ENCODE data around the gene PBX4.

Gene PBX4

DNA sequence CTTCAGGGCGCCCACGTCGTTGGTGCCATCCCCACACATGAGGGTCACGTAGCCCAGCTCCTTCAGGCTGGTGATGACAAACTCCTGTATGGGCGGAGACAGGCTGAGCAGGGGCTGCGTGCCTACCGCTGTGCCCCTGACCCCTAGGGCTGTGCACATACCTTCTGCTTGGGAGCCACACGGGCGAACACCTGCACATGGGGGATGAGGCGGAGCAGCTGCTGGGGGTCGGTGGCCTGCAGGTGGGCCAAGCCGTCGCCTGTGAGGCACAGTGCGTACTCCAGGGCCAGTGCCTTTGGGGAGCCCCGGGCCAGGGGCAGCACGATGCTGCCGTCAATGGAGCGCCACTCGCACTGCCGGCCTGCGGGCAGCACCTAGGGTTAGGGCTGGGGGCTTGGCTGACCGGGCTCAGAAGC is 31.1 kb upstream of the PBX4 start:
- no peak for DNase-seq (ENCODE audit: low read depth in 2 of 2)

DNA sequence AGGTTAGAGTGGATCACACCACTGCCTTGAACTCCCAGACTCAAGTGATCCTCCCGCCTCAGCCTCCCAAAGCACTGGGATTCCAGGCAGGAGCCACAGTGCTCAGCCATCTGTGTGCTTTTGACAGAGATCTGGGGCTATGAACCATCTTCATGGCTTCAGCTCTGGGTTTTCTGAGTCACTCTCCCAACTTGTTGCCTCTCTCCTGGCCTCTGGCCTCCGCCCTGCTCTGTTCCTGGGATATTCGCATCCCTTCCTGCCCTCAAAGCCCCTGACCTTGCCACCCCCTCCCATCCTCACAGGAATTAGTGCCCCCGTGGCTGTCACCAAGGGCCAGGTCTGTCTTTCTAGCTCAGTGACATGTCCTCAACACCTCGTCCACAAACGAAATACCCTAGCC is 30.7 kb upstream of the PBX4 start:
- no peak for DNase-seq (ENCODE audit: low read depth in 2 of 2)

DNA sequence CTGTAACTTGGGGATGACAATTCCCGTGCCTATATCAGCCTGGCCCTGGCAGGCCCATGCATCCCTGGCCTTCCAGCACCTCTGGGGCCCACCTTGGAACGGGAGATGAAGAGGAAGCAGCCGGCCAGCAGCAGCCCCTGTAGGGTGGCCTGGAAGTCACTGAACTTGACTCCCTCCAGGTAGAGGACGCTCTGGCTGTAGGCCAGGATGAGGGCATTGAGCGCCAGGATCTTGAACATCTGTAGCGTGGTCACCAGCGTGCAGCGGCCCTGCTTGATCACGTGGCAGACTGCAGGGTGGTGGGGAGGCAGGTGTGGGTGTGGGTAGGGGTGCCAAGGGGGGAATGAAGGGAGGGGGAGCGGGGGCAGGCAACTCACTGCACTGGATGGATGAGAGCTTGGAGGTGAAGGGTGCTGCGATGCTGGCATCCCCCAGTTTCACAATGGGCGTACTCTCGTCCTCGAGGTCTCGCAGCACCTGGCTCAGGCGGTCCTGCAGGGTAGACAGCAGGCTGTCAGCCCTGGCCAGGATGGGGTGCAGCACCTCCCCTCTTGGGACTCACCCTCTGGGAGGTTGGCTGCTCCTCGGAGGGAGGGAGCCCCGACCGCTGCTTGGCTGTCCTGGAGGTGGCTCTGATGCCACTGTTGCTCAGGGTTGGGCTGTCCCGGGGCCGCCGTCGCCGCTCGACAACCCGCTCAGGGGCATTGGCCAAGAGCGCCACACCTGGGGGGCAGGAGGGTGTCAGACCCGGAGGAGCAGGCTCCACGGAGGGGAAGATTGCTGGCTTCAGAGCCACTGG is 28.7 kb upstream of the PBX4 start:
- no peak for DNase-seq (ENCODE audit: low read depth in 2 of 2)

DNA sequence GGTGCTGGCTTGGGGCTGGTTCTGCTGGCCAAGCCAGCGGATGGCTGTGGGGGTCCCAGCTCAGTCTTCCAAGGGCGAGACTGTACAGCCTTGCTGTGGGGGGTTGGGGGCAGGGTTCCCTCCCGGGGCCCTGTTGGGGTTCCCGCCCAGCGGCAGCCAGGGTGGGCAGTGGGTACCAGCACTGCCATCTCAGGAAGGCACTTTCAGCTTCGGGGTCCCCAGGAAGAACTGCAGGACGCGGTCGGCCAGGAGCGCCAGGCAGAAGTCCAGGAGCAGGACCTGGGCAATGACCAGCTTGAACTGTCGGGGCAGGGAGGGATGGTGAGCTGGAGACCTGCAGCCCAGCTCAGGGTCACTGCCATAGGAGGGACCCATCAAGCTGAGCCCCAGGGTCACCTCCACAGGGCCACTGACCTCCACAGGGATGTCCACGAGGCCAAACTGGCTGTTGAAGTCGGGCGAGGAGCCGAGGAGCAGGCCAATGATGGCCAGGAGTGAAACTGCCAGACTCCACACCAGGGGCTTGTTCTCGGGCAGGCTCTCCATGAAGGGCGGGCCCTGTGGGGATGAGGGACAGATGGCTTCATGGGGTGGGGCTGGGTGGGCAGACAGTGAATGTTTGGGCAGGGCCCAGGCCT is 26.9 kb upstream of the PBX4 start:
- no peak for DNase-seq (ENCODE audit: low read depth in 2 of 2)

DNA sequence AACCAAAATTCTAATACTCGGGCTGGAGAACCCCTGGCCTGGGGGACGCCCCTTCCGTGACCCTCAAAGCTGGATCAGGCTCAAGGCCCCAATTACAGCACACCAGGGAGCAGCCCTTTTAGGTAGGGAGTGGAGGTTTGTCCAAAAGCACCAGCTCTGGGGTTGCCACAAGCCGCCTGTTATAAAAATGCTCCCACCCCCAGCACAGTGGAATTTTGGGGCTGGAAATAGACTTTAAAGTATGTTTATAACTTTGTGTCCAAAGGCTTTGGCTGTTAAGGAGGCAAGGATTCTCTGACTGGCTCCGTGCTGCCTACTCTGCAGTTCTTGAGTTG is 25.5 kb upstream of the PBX4 start:
- DNase-seq (ENCODE audit: low read depth in 2 of 2), result no peak

DNA sequence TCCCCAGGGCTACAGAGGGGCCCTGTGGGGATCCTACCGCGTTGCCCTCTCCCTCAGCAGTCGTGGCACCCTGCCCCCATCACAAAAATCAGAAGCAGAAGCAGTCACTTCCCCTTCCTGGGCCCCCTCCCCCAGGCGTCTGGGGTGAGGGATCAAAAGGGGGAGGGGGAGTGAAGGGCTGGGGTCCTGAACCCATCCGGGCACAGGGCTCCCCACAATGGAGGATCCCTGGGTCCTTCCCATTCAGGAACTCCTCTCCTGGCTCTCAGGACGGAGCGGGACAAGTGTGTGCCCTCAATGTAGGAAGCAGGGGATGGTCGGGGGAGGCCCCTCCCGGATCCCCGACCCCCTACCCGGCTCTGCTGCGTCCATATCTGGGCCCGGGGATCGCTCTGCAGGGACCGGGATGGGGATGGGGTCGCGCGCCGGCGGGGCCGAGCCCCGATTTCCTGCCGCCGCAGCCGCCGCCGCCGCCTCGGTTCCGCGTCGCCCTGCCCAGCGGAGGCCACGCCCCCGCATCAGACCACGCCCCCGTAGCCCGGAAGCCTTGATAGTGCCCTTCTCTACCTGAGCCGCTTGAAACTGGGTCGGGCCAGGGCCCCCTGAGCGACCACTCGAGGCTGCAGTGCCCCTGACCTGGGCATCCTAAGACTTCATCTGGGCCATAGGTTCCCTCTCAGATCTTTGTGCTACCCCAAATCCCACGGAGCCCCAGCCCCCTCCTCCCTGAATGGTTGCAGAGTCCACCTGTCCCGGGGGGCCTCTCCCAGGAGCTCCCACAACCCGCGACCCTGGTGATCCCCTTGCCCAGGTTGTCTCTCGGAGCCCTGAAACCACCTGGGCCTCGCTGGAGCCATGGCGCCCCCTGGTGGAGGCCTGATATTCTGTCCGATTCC is 24.9 kb upstream of the PBX4 start, which contains the start of gene GMIP:
GMIP (minus strand) TSS at position 500 of the 896 bp plus-strand sequence; CDS start at position 372, 128 bp downstream.
- peak; percentile 84 for DNase-seq (ENCODE audit: low read depth in 2 of 2)

DNA sequence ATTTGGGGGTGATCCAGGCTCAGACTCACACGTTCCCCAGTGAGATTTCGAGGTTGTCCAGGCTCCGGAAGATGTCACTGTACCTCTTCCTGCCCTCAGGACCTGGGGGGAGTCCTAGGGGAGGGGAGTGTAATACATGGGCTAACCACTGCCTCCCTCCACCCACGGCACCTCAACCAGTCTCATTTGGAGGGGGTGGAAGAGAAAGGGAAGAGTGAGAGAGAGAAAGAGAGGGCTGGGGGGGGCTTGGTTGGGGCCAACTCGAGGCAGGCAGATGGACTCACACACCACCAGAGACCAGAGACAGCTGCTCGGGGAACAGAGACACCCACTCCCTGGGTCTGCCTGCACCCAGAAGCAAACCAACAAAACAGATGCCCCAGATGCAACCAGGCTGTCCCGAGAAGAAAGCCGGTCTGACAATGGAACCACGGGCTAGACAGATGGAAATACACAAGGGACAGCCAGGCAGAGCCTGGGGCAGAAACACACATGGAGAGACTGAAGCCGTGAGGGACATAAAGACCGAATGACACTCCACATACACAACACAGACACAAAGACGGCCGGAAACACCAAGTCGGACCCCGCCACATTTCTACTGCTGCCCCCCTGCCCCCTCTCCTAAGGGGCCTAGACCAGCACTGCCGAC is 24.1 kb upstream of the PBX4 start:
- DNase-seq (ENCODE audit: low read depth in 2 of 2), result peak; percentile 39

DNA sequence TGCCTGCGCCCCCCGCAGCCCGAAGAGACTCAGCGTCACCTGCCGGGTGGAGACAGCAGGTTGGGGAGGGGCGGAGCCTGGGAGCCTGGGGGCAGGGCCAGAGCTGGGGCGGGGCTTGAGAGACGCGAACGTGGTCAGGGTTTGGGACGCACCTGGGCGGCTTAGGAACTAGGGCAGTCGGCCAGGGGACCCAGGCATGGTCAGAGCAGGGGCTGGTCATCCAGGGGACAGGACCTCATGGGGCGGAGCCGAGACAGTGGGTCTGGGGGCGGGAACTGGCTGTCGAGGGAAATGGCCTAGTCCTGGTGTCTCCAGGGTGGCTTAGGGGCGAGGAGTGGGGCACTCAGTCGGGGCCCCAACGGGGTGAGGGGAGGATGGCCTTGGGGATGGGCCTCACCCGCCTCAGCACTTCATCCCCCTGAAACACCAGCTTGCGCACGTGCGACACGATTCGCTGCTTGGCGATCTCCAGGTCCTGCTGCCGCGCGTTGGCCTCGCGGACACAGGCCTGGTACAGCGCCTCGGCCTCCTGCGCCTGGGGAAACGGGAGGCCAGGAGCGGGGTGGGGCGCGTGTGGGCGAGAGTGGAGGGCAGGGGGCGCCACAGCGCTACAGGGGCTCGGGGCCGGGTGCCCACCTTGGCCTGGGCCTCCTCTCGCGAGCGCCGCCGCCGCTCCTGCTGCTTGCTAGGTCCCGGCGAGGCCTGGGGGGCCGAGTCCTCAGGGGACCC is 19.2 kb upstream of the PBX4 start:
- no peak for DNase-seq (ENCODE audit: low read depth in 2 of 2)

DNA sequence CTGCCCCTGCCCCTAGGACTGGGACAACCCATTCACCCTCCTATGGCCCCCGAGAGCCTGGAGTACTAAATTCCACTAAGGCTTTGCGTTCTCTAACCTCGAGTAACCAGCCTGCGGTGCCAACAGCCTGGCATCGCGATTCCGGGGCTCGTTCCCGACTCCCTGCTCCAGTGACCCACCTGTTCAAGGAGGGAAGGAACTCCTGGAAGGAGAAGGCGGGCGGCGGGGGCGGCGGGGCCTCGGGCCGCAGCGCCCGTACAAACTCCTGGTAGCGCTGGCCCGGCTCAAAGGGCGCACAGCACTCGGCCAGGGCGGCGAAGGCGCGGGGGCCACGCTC is 18.7 kb upstream of the PBX4 start:
- DNase-seq (ENCODE audit: low read depth in 2 of 2), result no peak

DNA sequence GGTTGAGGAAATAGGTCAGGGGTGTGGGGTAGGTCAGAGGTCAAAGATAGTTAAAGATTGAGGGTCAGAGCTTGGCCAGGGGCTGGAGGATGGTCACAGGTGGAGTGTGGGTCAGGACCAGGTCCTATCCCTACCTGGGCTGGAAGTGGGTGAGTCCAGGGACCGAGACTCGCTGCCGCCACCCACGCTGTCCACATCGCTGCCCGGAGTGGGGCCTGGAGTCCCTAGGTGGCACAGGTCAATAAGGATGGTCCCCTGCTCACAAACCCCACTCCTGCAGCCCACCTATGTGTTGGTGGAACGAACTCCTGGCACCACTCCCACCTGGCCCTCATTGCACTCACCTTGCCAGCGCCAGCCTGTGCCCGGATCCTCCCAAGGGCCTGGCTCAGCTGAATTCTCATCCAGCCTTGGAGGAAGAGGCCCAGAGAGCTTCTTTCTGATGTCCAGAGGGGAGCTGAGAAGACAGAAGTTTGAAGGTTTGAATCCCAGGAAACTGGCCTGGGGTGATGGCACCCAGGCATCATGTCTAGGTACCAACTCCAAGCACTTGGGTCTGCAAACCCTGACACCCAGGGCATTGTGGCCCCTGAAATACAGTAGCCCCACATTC is 18.2 kb upstream of the PBX4 start:
- DNase-seq (ENCODE audit: low read depth in 2 of 2), result no peak

DNA sequence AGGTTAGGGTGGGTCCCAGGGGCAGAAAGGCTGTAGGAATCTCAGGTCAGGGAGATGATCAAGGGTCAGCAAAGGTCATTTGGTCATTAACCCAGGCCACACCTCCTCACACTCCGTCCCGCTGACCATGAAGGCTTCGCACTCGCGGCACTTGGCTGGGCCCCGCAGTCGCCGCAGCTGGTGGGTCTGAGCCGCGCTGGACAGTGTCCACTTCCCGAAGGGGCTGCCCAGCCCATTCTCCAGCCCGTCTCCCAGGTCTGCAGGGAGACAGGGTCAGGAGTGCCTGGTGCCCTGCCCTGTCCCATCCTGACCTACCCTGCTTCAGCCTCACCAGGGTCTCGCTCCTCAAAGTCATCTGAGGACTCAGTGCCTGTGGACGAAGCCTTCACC is 16.8 kb upstream of the PBX4 start:
- DNase-seq (ENCODE audit: low read depth in 2 of 2), result no peak

DNA sequence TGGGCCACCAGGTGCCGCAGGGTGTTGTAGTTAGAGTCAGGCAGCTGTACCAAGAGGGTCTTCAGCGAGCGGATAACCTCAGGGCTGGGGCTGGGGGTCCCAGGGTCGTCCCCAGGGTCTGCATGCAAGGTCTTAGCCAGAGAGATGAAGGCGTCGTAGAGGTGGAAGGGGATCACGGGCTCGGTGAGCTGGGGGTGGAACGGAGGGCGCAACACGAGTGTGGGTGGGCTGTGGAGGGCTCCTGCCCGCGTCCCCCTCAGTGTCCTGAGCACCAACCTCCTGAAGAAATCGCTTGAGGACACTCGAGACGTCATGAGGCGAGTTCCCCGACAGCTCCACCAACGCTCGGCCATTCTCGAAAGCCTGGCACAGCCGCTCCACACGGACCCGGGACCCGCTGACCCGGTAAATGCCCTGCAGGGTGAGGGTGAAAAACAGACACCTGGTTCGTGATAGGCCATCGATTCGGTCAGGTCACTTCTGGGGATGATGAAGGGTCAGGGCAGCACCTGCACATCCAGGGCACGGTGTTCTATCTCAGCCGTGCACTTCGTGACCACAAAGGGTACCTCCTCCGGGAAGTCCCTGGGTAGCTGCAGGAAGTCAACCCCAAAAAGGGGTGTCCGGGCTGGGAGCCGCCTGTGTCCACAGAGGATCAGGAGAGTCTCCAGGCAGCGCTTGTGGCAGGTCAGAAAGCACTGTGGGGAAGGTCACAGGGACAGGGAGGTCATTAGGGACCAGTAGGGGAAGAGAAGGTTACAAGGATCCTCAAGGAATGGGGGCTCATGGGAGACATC is 16.2 kb upstream of the PBX4 start:
- no peak for DNase-seq (ENCODE audit: low read depth in 2 of 2)

DNA sequence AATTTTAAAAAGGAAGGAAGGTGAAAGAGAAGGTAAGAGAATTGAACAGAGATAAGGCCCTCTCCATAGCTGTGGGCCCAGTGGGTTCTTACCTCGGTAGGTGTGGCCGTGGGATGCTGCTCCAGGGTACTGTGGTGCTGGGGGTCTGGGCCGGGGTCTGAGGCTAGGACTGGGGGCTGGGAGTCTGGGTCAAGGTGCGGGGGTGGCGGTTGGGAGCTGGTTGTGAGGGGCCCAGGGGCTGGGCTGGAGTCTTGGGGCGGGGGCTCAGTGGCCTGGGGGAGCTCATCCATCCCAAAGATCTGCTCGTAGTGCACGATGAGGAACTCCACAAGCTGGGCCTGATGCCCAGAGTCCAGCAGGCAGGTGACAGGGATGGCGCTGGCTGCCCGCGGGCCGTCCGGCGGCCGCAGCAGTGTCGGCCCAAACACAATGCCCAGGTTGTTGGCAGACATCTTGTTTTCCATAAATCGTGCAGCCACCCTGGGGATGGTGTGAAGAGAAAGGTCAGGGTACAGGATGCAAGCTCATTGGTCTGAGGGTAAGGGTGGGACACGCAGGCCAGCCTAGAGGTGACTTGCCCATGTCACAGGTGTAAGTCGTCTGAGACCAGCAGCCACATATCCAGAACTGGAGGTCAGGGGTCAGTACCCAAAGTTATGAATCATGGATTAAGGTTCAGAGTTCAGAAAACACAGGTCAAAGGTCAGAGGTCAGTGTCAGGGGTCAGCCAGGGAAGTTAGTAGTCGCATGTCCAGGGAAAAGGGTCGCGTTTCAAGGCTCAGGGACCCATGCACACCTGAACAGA is 15.4 kb upstream of the PBX4 start:
- no peak for DNase-seq (ENCODE audit: low read depth in 2 of 2)

DNA sequence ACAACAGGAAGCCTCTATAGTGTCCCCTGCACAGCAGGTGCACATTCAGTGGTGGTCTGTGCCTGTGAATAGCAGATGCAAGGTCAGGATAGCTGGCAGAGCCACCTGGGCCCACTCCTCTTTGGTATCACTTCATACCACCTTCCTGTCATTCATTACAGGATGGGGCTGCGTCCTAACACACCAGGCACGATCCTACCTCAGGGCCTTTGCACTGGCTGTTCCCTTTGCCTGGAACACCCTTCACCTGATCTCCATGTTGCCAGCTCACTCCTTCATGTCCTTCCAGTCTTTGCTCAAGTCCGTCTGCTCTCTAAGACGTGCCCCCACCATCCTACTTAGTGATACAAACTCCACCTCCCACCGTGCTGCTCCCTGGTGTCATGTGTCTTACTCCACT is 14.2 kb upstream of the PBX4 start:
- DNase-seq (ENCODE audit: low read depth in 2 of 2), result no peak

DNA sequence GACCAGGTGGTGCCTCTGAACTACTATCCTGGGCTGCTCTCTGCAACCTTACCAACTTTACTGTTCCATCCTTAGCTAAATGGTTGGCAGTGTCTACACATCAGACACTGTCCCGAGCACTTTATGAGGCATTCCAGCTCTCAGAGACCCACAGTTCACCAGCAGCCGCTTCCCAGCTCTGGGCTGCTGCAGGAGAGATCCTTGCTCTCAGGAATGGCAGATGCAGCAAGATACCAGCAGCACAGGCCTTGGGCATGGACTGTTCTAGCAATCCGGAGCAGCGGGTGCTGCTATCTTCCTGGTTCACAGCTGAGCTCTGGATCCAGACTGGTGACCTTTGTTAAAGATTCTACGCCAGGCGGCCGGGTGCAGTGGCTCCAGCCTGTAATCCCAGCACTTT is 12.9 kb upstream of the PBX4 start:
- DNase-seq (ENCODE audit: low read depth in 2 of 2), result no peak

DNA sequence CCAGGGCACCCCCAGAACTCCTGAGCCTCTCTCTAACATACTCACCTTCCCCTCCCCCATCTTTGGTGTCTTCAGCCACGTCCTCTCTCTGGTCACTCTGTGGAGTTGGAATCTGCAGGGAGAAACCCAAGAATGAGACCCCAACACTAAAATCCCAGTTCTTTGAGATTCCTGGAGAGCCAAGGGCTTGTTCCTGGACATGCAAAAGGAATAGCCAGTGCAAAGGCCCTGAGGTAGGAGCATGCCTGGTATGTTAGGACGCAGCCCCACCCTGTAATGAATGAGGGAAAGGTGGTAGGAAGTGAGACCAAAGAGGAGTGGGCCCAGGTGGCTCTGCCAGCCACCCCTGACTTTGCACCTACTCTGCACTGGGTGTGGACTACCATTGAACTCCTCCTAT is 11.9 kb upstream of the PBX4 start:
- DNase-seq (ENCODE audit: low read depth in 2 of 2), result no peak

DNA sequence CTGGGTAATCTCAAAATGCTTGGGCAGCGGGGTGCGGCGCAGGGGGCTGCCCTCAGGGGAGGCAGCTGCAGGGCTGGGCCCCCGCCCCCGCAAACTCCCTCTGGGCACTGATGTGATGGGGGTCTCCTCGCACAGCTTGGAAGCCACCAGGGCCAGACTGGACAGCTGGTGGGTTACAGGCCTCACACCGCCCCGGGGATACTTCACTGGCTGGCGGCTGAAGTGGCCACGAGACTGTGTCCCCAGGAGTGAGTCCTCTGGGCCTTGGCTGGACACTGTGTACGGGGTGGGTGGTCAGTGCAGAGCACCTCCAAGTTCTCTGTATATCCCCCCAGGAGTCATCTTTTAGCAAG is 11.6 kb upstream of the PBX4 start:
- no peak for DNase-seq (ENCODE audit: low read depth in 2 of 2)

DNA sequence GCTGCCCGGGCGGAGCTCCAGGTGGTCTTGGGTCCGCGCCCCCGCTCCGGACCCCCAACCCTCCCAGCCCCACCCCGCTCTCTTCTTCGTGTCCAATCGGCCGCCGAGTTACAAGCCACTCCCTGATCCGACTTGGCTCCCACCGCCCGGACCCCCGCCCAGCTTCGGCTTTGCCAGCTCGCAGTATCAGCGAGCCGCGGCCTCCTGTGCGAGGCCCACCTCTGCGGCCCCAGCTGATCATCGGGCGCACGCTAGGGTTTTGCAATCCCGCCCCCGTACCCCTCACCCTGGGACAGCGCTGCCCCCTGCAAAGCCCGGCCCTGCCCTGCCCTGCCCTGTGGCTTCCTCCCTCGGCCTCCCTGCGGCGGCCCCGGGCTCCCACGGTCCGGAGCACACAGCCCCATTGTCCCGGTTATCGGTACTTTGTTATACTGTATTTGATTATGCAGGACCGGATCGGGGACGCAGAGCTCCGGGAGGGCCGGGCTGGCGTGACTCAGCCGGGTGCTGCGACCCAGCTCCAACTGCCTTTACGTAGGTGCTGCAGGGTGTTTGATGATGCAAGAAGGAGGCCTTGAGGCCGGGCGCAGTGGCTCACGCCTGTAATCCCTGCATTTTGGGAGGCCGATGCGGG is 10.1 kb upstream of the PBX4 start:
- DNase-seq (ENCODE audit: low read depth in 2 of 2), result peak in 1 of 2 donors; percentile 40

All from stimulated activated CD4-positive, alpha-beta T cell treated with anti-CD3 and anti-CD28 coated beads, Interleukin-1b, Interleukin-23, amount 100 ng/mL, for 4 hours (primary cell).